ENCODE measurements around the gene TXLNG.

TXLNG gene

DNA sequence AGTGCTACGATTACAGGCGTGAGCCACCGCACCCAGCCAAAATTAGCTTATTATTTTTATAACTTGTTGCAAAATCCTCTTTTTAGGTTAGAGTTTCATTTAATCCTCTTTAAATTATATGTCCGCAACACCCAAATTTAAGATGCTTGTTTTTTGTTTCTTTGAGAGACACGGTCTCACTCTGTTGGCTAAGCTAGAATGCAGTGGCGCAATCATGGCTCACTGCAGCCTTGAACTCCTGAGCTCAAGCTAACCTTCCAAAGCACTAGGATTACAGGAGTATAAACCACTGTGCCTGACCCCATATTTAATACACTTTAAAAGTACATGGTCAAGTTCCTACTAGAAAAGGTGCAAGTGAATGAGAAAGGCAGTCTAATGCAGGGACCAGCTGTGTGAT is 81.7 kb downstream of the TXLNG start:
- Mint-ChIP-seq H3K4me1 (peaks cover 43% of the 10 kb centered on the region), H3K27ac (no peak overlapping the region), H3K27me3 (no peaks in the 10 kb centered on the region), H3K4me3 (peak overlapping the region; percentile 96), H3K36me3 (ENCODE audit: low read depth) (peaks cover 30% of the 10 kb centered on the region), H3K9me3 (no peaks in the 10 kb centered on the region)
- DNase-seq (no peak), ATAC-seq (no peak)

DNA sequence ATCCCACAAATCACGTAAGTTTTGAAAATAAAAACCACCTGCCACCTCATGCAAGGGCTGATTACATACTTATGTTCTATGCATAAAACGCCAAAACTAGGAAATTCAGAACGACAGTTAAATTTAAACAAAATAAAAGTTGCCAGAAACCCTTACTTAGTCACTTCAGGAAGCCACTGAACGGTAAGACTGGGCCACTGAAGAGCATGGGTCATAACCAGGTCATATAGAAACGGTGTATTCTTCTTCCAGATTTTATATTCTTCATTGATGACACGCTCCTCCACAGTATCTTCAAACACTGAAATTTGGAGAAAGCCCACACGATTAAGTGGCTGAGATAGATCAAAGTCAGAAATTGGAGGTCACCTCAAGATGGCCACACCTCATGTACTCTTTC is 82.7 kb downstream of the TXLNG start:
- Mint-ChIP-seq H3K27ac (peak overlapping the region; percentile 94), H3K4me1 (peaks cover 42% of the 10 kb centered on the region), H3K9me3 (no peaks in the 10 kb centered on the region), H3K27me3 (no peaks in the 10 kb centered on the region), H3K4me3 (peak overlapping the region; percentile 96), H3K36me3 (ENCODE audit: low read depth) (peaks cover 24% of the 10 kb centered on the region)
- ATAC-seq (no peak), DNase-seq (no peak)

DNA sequence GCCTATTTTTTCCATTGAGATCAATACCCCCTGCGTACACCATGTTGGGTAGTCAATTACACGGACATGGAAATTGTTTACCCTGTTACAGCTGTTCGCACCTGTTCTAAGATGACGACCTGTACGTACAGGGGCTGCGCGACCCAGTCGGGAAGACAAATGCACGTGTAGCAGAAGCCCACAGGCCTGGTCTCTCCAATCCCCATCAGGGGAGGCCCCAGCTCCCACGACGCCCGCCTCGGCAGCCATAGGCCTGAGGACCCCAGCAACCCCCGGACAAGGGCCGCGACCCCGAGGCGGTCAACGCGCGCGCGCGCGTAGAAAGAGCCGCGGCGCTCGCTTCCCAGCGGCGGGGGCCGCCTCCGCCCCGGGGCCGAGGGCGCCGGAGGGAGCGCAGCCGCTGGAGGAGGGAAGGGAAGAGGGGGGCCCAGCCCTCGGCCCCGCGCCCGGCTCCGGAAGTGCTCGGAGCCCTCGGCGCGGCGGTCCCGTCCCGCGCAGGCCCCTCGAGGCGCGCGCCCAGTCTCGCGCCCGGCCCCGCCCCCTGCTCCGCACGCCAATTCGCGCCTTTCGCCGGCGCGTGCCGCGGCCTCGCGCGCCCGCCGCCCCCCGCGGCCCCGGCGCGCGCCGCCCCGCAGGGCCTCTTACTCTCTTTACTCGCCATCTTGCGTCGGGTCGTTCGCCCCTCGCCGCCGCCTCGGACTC is 83.3 kb downstream of the TXLNG start:
- Mint-ChIP-seq H3K9me3 (no peaks in the 10 kb centered on the region), H3K4me1 (peaks cover 41% of the 10 kb centered on the region), H3K4me3 (peak overlapping the region; percentile 96), H3K36me3 (ENCODE audit: low read depth) (peaks cover 23% of the 10 kb centered on the region), H3K27ac (peak overlapping the region; percentile 95), H3K27me3 (no peaks in the 10 kb centered on the region)
- ATAC-seq = peak; percentile 61
- peak; percentile 61 for DNase-seq

DNA sequence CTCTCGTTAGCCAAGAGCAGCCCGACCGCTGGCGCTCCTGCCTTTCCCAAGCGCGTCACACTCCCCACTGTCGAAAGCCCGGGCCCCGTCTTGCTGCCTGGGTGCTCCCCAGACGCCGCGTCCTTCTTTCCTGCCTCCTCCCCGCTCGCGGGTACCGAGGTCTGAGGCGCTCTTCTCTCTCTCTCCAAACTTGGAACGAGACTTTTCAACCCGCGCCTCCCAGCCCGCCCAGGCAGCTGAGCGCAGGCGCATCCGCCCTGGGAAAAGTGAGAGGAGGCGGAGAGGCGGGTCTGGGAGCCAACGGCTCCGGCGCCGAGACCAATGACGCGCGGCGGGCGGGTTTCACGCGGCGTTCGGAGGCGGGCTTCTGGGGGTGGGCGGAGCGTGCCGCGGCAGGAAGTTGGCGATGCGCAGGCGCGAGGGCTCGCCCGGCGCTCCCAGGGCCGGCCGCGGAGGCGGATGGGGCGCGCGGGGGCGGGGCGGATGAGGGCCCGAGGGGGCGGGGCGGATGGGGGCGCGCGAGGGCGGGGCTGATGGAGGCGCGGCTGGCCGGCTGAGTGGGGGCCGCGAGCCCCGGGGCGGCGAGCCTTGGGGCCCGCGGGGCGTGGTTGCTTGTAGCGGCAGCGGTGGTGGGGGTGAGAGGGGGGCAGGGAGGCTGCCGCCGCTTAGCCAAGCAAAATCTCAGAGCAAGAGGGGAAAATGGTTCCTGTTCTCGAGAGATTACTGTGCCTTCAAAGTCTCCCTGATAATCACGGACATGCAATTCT is 84.0 kb downstream of the TXLNG start, which contains the start of gene RBBP7:
Gene RBBP7 (minus strand): TSS at position 268 of the 767 bp plus-strand sequence. CDS start 309 bp downstream, outside the sequence.
- H3K27ac Mint-ChIP-seq = peak within 1 kb of the TSS; percentile 95
- peaks cover 40% of the 10 kb centered on the region for H3K4me1 Mint-ChIP-seq
- H3K4me3 Mint-ChIP-seq = peak within 1 kb of the TSS; percentile 96
- peaks cover 23% of the 10 kb centered on the region for H3K36me3 Mint-ChIP-seq (ENCODE audit: low read depth)
- H3K9me3 Mint-ChIP-seq = no peaks in the 10 kb centered on the region
- ATAC-seq = peak; percentile 85
- H3K27me3 Mint-ChIP-seq = no peaks in the 10 kb centered on the region
- DNase-seq = peak; percentile 88

DNA sequence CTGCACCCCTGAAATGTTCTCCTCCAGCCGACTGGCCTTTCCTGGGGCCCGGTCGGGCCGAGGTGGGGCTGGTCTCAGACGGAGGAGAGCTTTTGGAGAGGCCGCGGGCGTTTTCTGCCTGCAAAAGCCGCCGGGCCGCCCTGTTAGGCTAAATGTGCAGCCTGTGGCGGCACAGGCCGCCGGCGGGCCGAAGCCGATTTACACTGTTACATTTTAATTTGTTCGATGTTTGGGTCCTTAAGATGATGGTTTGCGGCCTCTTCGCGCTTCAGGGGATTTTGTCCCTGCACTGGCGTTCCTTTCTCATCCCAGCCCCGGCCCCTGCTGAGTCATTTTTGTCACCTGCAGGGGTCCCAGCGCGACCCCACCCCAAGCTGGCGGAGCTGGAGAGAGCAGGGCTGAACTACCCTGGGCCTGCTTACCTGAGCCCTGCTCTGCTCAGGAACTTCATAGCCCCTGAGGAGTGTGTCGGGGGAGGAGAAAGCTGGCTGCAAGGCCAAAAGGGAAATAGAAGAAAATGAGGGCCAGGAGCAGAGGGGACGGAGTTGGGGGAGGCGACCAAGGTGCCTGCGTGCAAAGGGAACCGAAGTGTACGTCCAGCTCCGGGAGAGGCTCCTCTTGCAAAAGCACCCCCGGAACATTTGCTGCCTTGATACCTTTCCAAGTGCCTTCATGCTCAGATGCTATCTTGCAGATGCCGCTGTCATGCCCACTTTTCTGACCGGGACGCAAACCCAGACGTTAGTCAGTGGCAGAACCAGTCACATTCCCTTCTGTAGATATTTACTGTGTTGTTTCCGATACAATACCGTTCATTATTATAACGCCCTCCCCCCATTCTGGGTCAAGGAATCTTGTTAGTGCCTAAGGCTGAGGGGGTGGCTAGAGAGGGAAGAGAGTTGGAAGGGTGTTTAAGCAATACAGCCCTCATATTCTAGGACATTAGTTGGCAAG is 84.9 kb downstream of the TXLNG start:
- Mint-ChIP-seq H3K4me3 (peak overlapping the region; percentile 76), H3K27me3 (no peaks in the 10 kb centered on the region), H3K27ac (peak overlapping the region; percentile 80), H3K4me1 (peaks cover 33% of the 10 kb centered on the region), H3K9me3 (no peaks in the 10 kb centered on the region), H3K36me3 (ENCODE audit: low read depth) (peaks cover 17% of the 10 kb centered on the region)
- no peak for ATAC-seq
- no peak for DNase-seq

DNA sequence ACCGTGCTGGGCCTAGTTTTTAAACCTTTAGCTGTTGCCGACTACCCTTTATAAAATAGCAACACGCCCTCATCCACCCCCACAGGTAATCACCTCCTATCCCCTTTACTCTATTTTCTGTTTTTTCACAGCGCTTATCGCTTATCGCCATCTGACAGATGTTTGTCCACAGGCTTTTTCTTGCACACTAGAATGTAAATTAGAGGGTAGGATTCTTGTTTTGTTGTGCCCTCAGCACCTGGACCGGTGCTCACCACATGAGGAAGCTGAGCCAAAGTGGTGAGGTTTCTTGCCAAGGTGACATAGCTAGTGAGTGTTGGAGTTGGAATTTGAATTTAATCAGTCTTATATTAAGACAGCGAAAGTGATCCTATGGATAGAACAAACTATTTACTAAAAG is 86.8 kb downstream of the TXLNG start:
- no peak overlapping the region for H3K4me3 Mint-ChIP-seq
- peaks cover 3% of the 10 kb centered on the region for H3K27me3 Mint-ChIP-seq
- peaks cover 17% of the 10 kb centered on the region for H3K4me1 Mint-ChIP-seq
- ATAC-seq = no peak
- no peak overlapping the region for H3K27ac Mint-ChIP-seq
- DNase-seq = no peak
- peaks cover 10% of the 10 kb centered on the region for H3K36me3 Mint-ChIP-seq (ENCODE audit: low read depth)
- H3K9me3 Mint-ChIP-seq = no peaks in the 10 kb centered on the region

DNA sequence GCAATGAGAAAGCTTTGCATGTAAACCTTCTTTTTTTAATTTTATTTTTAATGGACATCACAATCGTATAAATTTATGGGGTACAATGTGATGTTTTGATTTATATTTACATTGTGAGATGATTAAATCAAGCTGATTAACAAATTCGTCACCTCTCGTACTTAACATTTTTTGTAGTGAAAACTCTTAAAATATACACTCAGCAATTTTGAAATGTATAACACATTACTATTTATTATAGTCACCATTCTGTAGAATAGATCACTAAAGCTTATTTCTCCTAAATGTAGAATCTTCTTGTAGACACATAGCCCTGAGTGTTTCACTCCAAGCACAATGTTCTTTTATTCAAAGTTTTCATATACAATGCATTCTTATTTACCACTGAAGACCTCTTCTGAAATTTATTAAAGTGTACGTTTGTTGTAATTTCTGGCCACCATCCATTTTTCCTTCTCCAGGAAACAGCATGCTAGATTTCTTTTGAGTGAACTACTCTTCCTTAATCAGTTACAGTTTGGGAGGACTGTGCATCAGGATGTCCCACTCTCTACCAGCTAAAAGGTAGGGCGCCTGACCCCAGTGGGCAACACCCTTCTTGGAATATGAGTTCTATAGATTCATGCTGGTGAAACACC is 88.3 kb downstream of the TXLNG start:
- H3K4me1 Mint-ChIP-seq = peaks cover 6% of the 10 kb centered on the region
- DNase-seq (no peak), ATAC-seq (no peak)
- no peaks in the 10 kb centered on the region for H3K9me3 Mint-ChIP-seq
- peaks cover 3% of the 10 kb centered on the region for H3K27me3 Mint-ChIP-seq
- H3K36me3 Mint-ChIP-seq (ENCODE audit: low read depth) = no peaks in the 10 kb centered on the region
- H3K27ac Mint-ChIP-seq = no peak overlapping the region
- H3K4me3 Mint-ChIP-seq = no peak overlapping the region

DNA sequence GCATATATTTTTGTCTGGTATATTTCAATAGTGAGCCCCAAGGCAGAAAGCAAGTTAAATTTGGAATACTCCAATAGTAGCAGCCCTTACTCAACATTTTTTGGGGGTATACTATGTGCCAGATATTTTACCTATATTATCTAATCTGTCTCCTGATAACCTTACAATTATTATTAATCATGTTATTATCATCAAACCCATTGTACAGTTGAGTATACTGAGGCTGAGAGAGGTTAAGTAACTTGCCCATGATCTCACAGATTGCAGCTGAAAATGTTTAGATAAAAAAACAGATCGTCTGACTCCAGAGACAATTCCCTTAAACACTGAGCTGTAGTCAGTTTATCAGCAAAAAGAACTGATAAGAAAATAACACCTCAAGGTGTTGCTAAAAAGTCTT is 90.4 kb downstream of the TXLNG start:
- H3K4me1 Mint-ChIP-seq = no peaks in the 10 kb centered on the region
- DNase-seq (no peak), ATAC-seq (no peak)
- H3K27ac Mint-ChIP-seq = no peak overlapping the region
- no peak overlapping the region for H3K4me3 Mint-ChIP-seq
- no peaks in the 10 kb centered on the region for H3K9me3 Mint-ChIP-seq
- no peaks in the 10 kb centered on the region for H3K36me3 Mint-ChIP-seq (ENCODE audit: low read depth)
- peaks cover 3% of the 10 kb centered on the region for H3K27me3 Mint-ChIP-seq

DNA sequence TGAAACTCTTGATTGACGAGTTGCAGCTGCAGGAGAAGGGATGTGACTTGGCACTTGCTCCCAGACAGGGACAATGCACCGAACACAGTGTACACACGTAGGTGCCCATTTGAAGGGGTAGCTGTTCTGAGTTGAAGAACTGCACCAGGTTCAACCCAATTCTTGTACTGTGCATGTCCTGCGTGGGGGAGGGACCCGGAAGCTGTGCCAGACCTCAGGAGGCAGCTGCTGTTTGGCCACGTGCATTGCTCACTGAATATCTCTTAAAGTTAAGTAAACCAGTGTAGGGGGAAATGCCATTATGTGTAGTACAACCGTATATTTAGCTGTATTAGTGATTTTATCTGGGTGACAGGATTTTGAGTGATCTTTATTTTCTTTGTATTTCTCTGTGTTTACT is 95.9 kb downstream of the TXLNG start:
- peaks cover 3% of the 10 kb centered on the region for H3K27me3 Mint-ChIP-seq
- ATAC-seq = no peak
- H3K27ac Mint-ChIP-seq = peak overlapping the region; percentile 70
- H3K9me3 Mint-ChIP-seq = no peaks in the 10 kb centered on the region
- peak overlapping the region; percentile 77 for H3K4me3 Mint-ChIP-seq
- H3K4me1 Mint-ChIP-seq = peaks cover 8% of the 10 kb centered on the region
- peak; percentile 10 for DNase-seq
- H3K36me3 Mint-ChIP-seq (ENCODE audit: low read depth) = no peaks in the 10 kb centered on the region

DNA sequence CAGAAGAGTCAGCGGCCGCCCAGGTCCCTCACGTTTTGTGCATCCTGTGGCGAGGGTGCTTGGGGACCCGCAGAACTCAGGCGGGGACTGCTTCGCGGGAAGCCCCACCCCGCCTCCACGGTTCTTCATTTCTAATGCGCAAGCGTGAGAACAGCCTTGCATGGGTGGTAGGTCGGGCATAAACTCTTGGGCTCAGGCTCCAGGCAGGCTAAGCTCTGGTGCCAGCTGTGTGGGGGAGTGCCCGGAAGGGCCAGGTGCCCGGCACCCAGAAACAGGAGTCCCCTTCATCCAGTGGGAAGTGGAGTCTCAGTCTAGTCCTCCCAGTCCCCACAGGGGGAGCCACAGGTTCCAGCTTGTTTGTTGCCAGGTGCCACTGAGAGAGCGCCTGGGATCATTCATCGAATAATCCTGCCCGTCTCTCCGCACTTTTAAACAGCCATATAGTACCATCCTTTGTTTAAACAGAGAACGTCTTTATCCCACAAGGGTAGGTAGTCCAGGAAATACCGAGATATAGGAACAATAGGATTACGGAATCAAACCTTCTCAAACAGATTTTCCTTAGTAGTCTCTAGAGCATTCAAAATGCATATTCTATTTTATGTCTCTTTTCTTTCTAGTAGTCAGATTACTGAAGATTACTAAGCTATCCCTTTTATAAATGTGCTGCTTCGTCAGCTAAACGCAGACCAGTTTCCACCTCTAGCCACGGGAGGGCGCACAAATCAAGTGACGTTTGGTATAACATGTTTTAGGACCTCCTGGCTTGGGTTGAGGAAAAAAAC is 96.6 kb downstream of the TXLNG start:
- ATAC-seq = peak; percentile 89
- DNase-seq = peak; percentile 71
- no peaks in the 10 kb centered on the region for H3K36me3 Mint-ChIP-seq (ENCODE audit: low read depth)
- peak overlapping the region; percentile 60 for H3K27ac Mint-ChIP-seq
- no peaks in the 10 kb centered on the region for H3K9me3 Mint-ChIP-seq
- peak overlapping the region; percentile 77 for H3K4me3 Mint-ChIP-seq
- no peaks in the 10 kb centered on the region for H3K27me3 Mint-ChIP-seq
- peaks cover 8% of the 10 kb centered on the region for H3K4me1 Mint-ChIP-seq

DNA sequence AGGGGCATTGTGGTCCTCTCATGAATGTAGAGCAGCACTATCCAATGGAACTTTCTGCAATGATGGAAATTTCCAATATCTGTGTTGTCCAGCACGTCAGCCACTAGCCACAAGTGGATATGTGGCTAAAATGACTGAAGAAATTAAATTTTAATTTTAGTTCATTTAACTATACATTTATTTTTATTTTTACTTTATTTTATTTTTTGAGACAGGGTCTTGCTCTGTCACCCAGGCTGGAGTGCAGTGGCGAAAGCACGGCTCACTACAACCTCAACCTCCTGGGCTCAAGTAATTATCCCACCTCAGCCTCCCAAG is 97.2 kb downstream of the TXLNG start:
- H3K4me3 Mint-ChIP-seq = peak overlapping the region; percentile 77
- no peaks in the 10 kb centered on the region for H3K27me3 Mint-ChIP-seq
- H3K9me3 Mint-ChIP-seq = no peaks in the 10 kb centered on the region
- peaks cover 10% of the 10 kb centered on the region for H3K4me1 Mint-ChIP-seq
- no peak for DNase-seq
- no peak for ATAC-seq
- no peak overlapping the region for H3K27ac Mint-ChIP-seq
- H3K36me3 Mint-ChIP-seq (ENCODE audit: low read depth) = no peaks in the 10 kb centered on the region

DNA sequence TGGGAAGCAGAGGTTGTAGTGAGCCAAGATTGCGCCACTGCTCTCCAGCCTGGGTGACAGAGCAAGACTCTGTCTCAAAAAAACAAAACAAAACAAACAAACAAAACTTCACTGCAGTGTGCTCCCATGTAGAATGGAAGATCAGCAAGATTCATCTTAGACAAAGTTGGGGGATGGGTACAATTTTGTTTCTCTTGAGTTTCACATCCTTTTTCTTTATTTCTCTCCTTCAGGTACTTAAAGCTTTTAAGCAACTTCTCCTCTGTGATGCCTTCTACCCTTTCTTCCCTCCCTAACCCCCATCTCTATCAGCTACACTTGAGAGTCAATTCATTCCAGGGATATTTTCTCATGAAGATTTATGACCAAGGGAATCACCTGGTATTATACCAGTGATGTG is 99.4 kb downstream of the TXLNG start:
- no peaks in the 10 kb centered on the region for H3K36me3 Mint-ChIP-seq (ENCODE audit: low read depth)
- H3K4me3 Mint-ChIP-seq = no peak overlapping the region
- DNase-seq (no peak), ATAC-seq (no peak)
- peaks cover 19% of the 10 kb centered on the region for H3K4me1 Mint-ChIP-seq
- no peaks in the 10 kb centered on the region for H3K9me3 Mint-ChIP-seq
- no peak overlapping the region for H3K27ac Mint-ChIP-seq
- H3K27me3 Mint-ChIP-seq = no peaks in the 10 kb centered on the region

DNA sequence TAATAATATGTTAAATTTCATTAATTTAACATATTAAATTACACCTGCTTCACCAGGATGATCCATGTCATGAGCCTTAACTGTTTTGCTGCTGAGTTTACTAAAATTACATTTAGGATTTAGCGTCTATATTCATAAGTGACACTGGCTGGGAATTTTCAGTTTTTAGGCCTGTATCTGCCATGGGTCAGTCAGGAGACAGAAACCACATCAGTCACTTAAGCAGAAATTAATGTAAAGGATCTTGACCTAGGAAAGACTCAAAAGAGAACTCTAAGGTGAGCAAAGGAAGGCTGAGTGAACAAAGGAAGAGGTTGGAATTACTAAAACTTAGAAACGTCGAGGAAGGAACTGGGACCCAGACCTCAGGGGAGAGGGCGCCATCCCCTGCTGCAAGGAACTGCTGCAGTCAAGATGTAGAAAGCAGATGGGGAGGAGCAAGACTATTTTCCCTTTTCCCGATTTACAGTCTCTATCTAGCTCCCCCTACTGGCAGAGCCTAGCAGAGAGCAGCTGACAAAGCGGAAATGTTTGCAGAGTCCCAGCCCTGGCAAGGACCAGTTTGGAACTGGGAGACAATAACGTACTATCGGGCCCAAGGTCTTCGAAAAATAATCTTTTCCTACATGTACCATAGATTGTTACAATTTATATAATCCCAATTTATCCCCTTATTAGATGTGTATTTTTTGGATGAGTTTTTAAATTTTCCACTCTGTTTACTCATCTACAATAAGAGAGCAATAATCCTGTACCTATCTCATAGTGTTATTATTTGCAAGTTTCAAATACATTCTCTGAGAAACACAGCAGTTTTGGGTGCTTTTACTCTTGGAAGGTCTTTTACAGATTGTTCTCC is 106.5 kb downstream of the TXLNG start:
- ATAC-seq (peak; percentile 54), DNase-seq (peak; percentile 45)
- Mint-ChIP-seq H3K4me3 (no peak overlapping the region), H3K27me3 (no peaks in the 10 kb centered on the region), H3K36me3 (ENCODE audit: low read depth) (no peaks in the 10 kb centered on the region), H3K9me3 (no peaks in the 10 kb centered on the region), H3K27ac (no peak overlapping the region), H3K4me1 (peaks cover 18% of the 10 kb centered on the region)
